Activated CD4-positive, alpha-beta T cell treated with anti-CD3 and anti-CD28 coated beads for 36 hours (primary cell): ENCODE measurements around the gene NUAK2. TPM values are rescaled to one million over a fixed set of nuclear protein-coding genes. Genes with fewer than 3 reads are reported as not detected.
A peak's percentile ranks its signal among the peaks of the same experiment; 100 is the strongest.

Experiments used
- ATAC-seq: fragments of 200-7000 bp; cut with Tn5 transposase; one replicate; pipeline ENCODE4 v1.10.0; 2021; ENCODE audit warnings: mild to moderate bottlenecking, moderate library complexity
- CTCF ChIA-PET: fragments of 350-600 bp; sonication (Branson Sonifier 250); formaldehyde crosslinking; loops from one replicate; lab custom pipeline; 2021; ENCODE audit warnings: antibody characterized with exemption; lab: Charles Lee
- POLR2A ChIA-PET: fragments of 350-600 bp; sonication (Branson Sonifier 250); formaldehyde crosslinking; loops from one replicate; lab custom pipeline; 2021; ENCODE audit warnings: antibody characterized with exemption, inconsistent platforms; lab: Charles Lee
- DNase-seq: peaks from one replicate; pipeline ENCODE4 v3.0.0-alpha.2; 2020
- H3K27ac Mint-ChIP-seq: one replicate; pipeline ENCODE4 v1.8.0; 2021; ENCODE audit warnings: mixed read lengths
- H3K27me3 Mint-ChIP-seq: one replicate; pipeline ENCODE4 v1.8.0; 2021; ENCODE audit warnings: mixed read lengths
- H3K36me3 Mint-ChIP-seq: one replicate; pipeline ENCODE4 v1.8.0; 2021; ENCODE audit warnings: low read depth, mixed read lengths
- H3K4me1 Mint-ChIP-seq: one replicate; pipeline ENCODE4 v1.8.0; 2021; ENCODE audit warnings: mixed read lengths
- H3K4me3 Mint-ChIP-seq: one replicate; pipeline ENCODE4 v1.8.0; 2021; ENCODE audit warnings: mild to moderate bottlenecking, moderate library complexity, mixed read lengths
- H3K9me3 Mint-ChIP-seq: one replicate; pipeline ENCODE4 v1.8.0; 2021; ENCODE audit warnings: low read depth, mixed read lengths
- intact Hi-C, 2 experiments: fragments of 100-400 bp; cut with DNase I in 1 of 2; cut with micrococcal nuclease in 1 of 2; formaldehyde crosslinking; loops; one replicate each; pipeline versions ENCODE4 v1.14.2 to v1.15.1; 2022 to 2024; cut with DNase I, micrococcal nuclease
- total RNA-seq, 2 experiments: library from RNA; stranded (reverse); gene quantifications; one replicate each; pipeline ENCODE4 v1.2.3, GENCODE V29; 2021

Gene NUAK2
- total RNA-seq, 2 experiments from 2014 or later: 2.3 to 2.7 TPM

DNA sequence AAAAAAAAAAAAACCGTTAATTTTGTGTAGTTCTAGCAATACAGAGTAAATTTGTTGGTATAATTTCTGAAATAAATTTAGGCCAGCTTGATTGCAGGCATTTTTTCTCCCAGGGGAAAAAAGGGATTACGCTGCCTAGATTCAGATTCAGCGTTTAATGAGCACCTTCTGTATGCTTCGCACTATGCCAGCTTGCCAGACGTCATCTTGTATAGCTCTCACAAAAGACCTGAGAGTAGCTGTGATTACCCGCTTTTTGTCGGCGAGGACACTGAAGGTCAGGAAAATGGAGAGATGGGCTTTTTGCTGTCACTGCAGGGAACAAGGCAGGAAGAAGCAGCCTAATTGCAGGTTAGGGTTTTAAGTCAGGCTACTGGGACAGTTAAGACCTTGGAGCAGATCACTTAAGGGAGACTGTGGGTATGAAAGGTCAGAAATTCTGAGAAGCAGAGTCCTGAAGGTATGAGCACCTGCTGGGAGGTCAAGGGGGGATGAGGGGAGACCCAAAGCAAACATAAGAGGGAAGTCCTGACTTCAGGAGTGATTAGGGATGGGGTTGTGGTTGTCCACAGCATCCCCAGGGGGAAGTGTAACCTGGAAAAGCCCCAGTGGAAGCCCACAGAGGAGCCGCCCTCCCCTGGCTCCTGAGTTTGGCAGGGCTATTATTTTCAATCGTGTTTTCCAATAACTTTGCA lies 54.8 kb downstream of the NUAK2 start:
- no peak overlapping the region for H3K4me3 Mint-ChIP-seq
- no peak for ATAC-seq
- no peaks in the 10 kb centered on the region for H3K9me3 Mint-ChIP-seq
- peaks cover 15% of the 10 kb centered on the region for H3K4me1 Mint-ChIP-seq
- ChIA-PET CTCF (interaction anchor here (0.7 to 1.3 kb wide), 7 partner anchors 13 to 419 kb away, joined by 3 to 5 read pairs (median 3); no protein-coding TSS in a partner anchor), POLR2A (no interaction called here)
- no peak for DNase-seq
- intact Hi-C loops: no loop called here
- no peak overlapping the region for H3K27ac Mint-ChIP-seq
- no peaks in the 10 kb centered on the region for H3K27me3 Mint-ChIP-seq
- H3K36me3 Mint-ChIP-seq: peaks cover 3% of the 10 kb centered on the region

DNA sequence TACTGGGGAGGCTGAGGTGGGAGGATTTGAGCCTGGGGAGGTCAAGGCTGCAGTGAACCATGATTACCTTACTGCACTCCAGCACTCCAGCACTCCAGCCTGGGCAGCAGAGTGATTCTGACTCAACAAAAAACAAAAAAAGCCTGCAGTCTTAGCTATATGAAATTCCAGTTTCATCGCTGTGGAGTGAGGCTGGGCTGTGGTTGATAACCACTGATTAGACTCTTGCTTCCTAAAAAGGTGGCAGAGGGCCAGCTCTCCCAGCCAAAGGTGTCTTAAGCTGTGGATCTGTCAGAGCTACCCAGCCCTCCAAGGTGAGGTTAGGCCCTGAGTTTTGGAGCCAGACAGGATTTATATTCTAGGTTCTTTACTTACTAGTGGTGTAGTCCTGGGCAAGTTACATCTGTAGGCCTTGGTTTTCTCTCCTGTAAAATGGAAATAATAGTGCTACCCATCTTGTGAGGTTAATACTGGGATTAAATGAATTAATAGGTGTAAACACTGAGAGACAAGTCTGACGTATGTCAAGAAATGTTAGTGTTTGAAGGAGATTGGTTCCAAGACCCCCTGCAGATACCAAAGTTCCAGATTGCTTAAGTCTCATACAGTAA lies 57.9 kb downstream of the NUAK2 start:
- Mint-ChIP-seq H3K4me3 (no peak overlapping the region), H3K36me3 (peaks cover 2% of the 10 kb centered on the region), H3K4me1 (peaks cover 19% of the 10 kb centered on the region), H3K27ac (no peak overlapping the region), H3K9me3 (no peaks in the 10 kb centered on the region), H3K27me3 (no peaks in the 10 kb centered on the region)
- CTCF ChIA-PET: interaction anchor here (1.1 to 3.4 kb wide), 3 partner anchors 9 to 90 kb away, joined by 3 to 17 read pairs (median 15); no protein-coding TSS in a partner anchor
- intact Hi-C loops: no loop called here
- no peak for ATAC-seq
- POLR2A ChIA-PET: no interaction called here
- no peak for DNase-seq

DNA sequence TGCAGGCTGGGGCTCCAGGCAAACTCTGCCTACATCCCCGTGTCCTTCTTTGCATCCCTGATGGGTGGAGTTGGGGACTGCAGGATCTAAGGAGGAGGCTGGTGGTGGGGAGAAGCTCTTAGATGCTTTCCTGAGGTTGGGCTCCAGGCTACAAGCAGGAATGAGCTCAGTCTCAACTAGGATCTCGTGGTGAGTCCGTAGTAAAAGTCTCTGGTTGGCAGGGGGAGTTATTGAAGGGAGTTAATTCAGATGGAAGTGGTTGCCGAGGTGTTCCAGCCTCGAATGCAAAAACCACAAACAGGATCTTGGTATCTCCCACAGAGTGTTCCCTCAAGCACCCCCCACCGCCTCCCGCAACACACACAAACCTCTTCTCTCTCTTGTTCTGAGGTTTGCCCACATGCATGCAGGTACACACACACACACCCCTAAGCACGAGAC lies 58.8 kb downstream of the NUAK2 start:
- Mint-ChIP-seq H3K4me3 (no peak overlapping the region), H3K27me3 (no peaks in the 10 kb centered on the region), H3K27ac (no peak overlapping the region), H3K9me3 (no peaks in the 10 kb centered on the region), H3K36me3 (peaks cover 2% of the 10 kb centered on the region), H3K4me1 (peaks cover 19% of the 10 kb centered on the region)
- intact Hi-C loops: no loop called here
- CTCF ChIA-PET: interaction anchor here (0.8 to 12.9 kb wide), 5 partner anchors 8 to 91 kb away, joined by 3 to 172 read pairs (median 15); no protein-coding TSS in a partner anchor
- POLR2A ChIA-PET: no interaction called here
- DNase-seq: no peak
- no peak for ATAC-seq

DNA sequence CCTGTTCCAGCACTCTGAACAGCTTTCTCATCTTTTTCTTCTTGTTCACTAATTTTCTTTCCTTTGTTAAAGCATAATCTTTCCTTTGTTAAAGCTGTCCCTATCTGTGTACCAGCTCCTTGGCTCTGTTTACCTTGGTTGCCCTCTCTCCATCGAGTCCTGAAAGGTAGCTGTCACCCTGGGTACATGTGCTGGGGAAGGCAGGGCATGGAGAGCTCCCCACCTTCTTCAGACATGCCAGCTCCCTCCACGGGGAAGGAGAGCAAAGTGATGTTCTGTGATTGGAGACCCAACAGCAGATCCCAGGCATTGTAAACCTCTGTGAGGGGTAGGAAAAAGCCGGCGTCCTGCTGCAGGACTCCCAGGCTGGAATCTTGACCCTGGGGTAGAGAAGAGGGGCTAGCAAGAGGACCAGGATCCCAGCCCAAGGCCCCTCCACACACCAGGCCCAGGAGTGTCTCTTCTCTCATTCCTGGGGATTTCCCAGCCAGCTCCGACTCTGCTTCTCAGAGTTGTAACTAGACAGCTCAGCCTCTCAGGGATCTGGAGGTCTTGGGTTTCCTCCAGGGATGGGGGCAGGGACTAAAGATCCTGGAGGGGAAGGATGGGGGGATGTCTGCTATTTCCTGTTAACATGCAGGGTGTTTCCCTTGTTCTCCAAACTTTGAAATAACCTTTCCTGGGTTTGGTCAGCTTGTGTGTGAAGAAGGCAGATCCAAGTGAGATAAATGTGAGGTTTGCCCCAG lies 59.4 kb downstream of the NUAK2 start:
- ATAC-seq (no peak), DNase-seq (no peak)
- H3K4me3 Mint-ChIP-seq: no peak overlapping the region
- intact Hi-C loops: no loop called here
- peak overlapping the region; percentile 5 for H3K27ac Mint-ChIP-seq
- H3K36me3 Mint-ChIP-seq: peaks cover 2% of the 10 kb centered on the region
- no peaks in the 10 kb centered on the region for H3K9me3 Mint-ChIP-seq
- ChIA-PET POLR2A (no interaction called here), CTCF (interaction anchor here (0.8 to 12.9 kb wide), 8 partner anchors 8 to 151 kb away, joined by 3 to 205 read pairs (median 11); partner anchors contain the start of gene TMCC2)
- H3K4me1 Mint-ChIP-seq: peaks cover 19% of the 10 kb centered on the region
- H3K27me3 Mint-ChIP-seq: no peaks in the 10 kb centered on the region

DNA sequence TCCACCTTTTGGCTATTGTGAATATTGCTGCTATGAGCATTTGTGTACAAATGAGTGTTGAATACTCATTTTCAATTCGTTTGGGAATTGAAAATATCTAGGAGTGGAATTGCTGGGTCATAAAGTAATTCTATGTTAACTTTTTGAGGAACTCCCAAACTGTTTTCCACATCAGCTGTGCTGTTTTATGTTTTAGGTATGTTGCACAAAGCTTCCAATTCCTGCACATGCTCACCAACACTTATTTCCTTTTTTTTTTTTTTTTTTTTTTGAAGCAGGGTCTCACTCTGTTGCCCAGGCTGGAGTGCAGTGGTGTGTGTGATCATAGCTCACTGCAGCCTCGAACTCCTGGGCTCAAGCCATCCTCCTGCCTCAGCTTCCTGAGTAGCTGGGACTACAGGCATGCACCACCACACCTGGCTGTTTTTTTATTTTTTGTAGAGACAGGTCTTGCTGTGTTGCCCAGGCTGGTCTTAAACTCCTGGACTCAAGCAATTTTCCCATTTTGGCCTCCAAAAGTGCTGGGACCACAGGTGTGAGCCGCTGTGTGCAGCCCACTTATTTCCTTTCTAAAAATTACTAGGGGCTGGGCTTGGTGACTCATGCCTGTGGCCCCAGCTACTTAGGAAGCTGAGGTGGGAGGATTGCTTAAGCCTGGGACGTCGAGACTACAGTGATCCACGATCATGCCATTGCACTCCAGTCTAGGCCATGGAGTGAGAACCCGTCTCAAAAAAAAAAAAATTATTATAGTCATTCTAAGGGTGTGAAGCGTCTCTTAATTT lies 60.4 kb downstream of the NUAK2 start:
- Mint-ChIP-seq H3K4me1 (peaks cover 19% of the 10 kb centered on the region), H3K27me3 (no peaks in the 10 kb centered on the region), H3K27ac (no peak overlapping the region), H3K36me3 (peaks cover 2% of the 10 kb centered on the region), H3K9me3 (no peaks in the 10 kb centered on the region), H3K4me3 (no peak overlapping the region)
- POLR2A ChIA-PET: interaction anchor here (0.6 kb wide), 1 partner anchor 189 kb away, joined by 6 read pairs; no protein-coding TSS in a partner anchor
- DNase-seq (no peak), ATAC-seq (peak; percentile 47)
- CTCF ChIA-PET: interaction anchor here (0.6 to 12.9 kb wide), 12 partner anchors 9 to 269 kb away, joined by 3 to 205 read pairs (median 6); partner anchors contain the start of gene TMCC2
- intact Hi-C loops: no loop called here

DNA sequence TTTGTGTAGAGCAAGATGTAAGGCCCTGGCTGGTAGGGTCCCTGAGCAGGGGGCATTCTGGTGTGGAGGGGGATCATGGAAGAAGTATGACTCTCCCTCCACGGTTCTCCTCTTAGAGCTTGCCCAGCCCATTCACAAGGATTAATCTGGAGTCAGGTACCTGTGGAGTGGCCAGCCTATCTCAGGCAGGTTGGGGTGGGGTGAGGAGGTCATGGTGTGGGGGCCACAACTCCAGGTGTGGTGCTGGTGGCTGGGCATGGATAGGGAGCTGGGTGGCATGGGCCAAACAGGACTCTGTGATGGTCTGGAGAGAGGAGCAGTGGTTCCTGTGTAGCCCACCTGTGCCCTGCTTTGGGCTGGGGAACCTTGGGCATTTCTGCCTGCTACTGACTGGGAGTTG lies 61.5 kb downstream of the NUAK2 start:
- Mint-ChIP-seq H3K27ac (no peak overlapping the region), H3K4me1 (peaks cover 21% of the 10 kb centered on the region), H3K27me3 (no peaks in the 10 kb centered on the region), H3K36me3 (peaks cover 4% of the 10 kb centered on the region), H3K9me3 (no peaks in the 10 kb centered on the region), H3K4me3 (no peak overlapping the region)
- intact Hi-C loops: no loop called here
- DNase-seq (no peak), ATAC-seq (no peak)
- CTCF ChIA-PET: interaction anchor here (0.8 to 12.9 kb wide), 7 partner anchors 8 to 284 kb away, joined by 3 to 205 read pairs (median 19); partner anchors contain the start of gene TMCC2
- POLR2A ChIA-PET: no interaction called here

DNA sequence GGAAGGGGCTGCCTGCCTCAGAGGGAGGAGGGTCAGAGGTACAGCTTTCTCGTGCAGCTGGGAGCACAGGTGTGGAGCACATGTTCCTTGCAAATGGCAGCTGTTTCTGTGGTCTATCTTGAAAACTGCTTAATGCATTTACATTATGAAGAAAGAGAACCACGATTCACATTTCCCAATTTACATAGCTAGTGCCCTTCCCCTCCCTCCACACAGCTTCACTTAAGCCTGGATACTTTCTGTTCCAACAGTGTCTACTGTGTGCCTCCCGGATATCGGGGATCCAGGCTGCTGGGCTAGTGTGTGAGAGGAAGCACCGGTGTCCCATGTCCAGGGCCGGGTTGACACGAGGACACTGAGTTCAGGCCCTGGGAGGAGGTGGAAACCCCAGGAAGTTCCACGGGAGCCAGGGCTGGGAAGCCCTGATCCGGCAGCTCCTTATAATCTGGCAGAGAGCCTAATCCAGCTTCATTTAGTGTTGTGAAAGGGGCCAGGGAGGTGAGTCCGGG lies 62.2 kb downstream of the NUAK2 start:
- Mint-ChIP-seq H3K27ac (no peak overlapping the region), H3K4me1 (peaks cover 21% of the 10 kb centered on the region), H3K27me3 (no peaks in the 10 kb centered on the region), H3K36me3 (peaks cover 4% of the 10 kb centered on the region), H3K4me3 (no peak overlapping the region), H3K9me3 (no peaks in the 10 kb centered on the region)
- POLR2A ChIA-PET: interaction anchor here (0.6 kb wide), 1 partner anchor 192 kb away, joined by 4 read pairs; no protein-coding TSS in a partner anchor
- intact Hi-C loops: no loop called here
- no peak for DNase-seq
- CTCF ChIA-PET: interaction anchor here (0.8 to 12.9 kb wide), 8 partner anchors 13 to 284 kb away, joined by 3 to 205 read pairs (median 11); partner anchors contain the start of gene TMCC2
- ATAC-seq: no peak

DNA sequence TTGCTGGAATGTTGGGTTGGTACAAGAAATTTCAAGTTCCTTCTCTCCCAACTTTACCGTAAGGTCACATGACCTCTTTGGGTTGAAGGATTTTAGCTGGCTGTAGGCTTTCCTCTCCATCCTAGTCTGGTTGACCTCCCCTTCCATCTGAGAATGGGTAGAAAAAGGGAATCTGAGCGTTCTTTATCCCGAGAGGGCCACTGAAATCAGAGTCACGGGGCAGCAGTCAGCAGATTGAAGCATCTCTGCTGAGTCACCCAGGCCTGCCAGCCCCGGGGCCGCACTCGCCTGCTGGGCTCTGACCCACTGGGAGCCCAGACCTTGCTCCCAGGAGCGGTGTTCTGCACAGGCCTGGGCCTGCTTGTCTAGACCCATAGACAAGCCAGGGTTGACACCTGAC lies 62.8 kb downstream of the NUAK2 start:
- H3K9me3 Mint-ChIP-seq: no peaks in the 10 kb centered on the region
- H3K4me3 Mint-ChIP-seq: no peak overlapping the region
- ATAC-seq: no peak
- POLR2A ChIA-PET: interaction anchor here (0.6 kb wide), 1 partner anchor 191 kb away, joined by 4 read pairs; no protein-coding TSS in a partner anchor
- CTCF ChIA-PET: interaction anchor here (0.7 to 12.9 kb wide), 11 partner anchors 13 to 266 kb away, joined by 3 to 205 read pairs (median 4); partner anchors contain the start of gene TMCC2
- intact Hi-C loops: no loop called here
- no peak for DNase-seq
- H3K36me3 Mint-ChIP-seq: peaks cover 4% of the 10 kb centered on the region
- peaks cover 21% of the 10 kb centered on the region for H3K4me1 Mint-ChIP-seq
- H3K27ac Mint-ChIP-seq: no peak overlapping the region
- H3K27me3 Mint-ChIP-seq: no peaks in the 10 kb centered on the region

DNA sequence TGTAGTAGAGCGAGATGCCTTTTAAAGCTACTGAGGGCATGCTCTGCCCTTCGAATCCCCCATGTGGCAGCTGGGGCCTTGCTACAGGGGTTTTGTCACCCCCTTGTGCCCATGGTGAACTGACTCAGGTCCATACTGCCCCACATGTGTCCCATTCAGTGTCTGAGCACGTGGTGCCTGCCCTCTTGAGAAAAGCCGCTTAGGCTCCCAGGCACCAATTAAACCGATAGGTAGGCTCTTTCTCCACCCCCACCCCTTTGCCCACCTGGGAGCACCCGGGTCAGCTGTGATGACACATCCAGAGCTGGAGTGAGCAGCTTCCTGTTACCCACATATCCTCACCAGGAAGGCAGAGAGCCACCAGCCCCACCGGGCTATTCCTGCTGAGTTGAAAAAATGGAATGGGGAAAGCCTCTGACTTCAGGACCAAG lies 63.3 kb downstream of the NUAK2 start:
- POLR2A ChIA-PET: interaction anchor here (0.6 kb wide), 1 partner anchor 190 kb away, joined by 4 read pairs; no protein-coding TSS in a partner anchor
- H3K27me3 Mint-ChIP-seq: no peaks in the 10 kb centered on the region

DNA sequence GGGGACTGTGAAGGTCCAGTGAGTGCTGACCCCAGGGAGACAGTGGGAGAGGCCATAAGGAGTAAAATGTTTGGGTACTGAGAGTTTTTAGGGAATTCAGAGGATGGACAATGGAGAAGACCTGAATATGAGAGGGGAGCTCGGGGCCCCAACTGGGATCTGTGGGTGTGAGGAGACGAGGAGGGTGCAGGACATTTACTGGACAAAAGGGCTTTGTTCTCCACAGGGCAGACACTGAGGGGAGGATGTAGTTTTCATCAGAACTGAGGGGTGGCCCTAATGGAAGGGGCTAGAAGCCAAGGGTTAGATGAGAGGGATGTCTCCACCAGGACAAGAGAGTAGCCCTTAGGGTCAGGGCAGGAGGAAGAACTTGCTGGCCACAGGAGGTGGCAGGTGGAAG lies 63.8 kb downstream of the NUAK2 start:
- POLR2A ChIA-PET: interaction anchor here (0.6 kb wide), 1 partner anchor 104 kb away, joined by 3 read pairs; no protein-coding TSS in a partner anchor
- H3K9me3 Mint-ChIP-seq: no peaks in the 10 kb centered on the region
- intact Hi-C loops: no loop called here

More for the DNA sequence above, 63.3 kb downstream of the NUAK2 start:
- Mint-ChIP-seq H3K36me3 (peaks cover 4% of the 10 kb centered on the region), H3K4me1 (peaks cover 21% of the 10 kb centered on the region), H3K4me3 (no peak overlapping the region), H3K27ac (no peak overlapping the region), H3K9me3 (no peaks in the 10 kb centered on the region)
- intact Hi-C loops: no loop called here
- ATAC-seq (no peak), DNase-seq (no peak)
- CTCF ChIA-PET: interaction anchor here (0.7 to 12.9 kb wide), 11 partner anchors 7 to 267 kb away, joined by 3 to 205 read pairs (median 4); partner anchors contain the start of gene TMCC2

More for the DNA sequence above, 63.8 kb downstream of the NUAK2 start:
- Mint-ChIP-seq H3K27me3 (no peaks in the 10 kb centered on the region), H3K4me1 (peaks cover 16% of the 10 kb centered on the region), H3K4me3 (no peak overlapping the region), H3K27ac (no peak overlapping the region), H3K36me3 (peaks cover 4% of the 10 kb centered on the region)
- DNase-seq (no peak), ATAC-seq (no peak)
- CTCF ChIA-PET: interaction anchor here (0.8 to 12.9 kb wide), 10 partner anchors 8 to 267 kb away, joined by 3 to 205 read pairs (median 7); partner anchors contain the start of gene TMCC2
